Glomerular visceral epithelial cell (primary cell): Measurements from ENCODE around the gene OR10A3.
"Not testable (repeated sequence)": the region's sequence is repeated elsewhere in the genome, so short reads cannot be mapped to it uniquely, and the experiment has no call there.

Source experiments
- DNase-seq: peaks from one replicate; pipeline ENCODE4 v3.0.0-alpha.2; 2016; ENCODE audit errors: extremely low spot score

The OR10A3 gene

DNA sequence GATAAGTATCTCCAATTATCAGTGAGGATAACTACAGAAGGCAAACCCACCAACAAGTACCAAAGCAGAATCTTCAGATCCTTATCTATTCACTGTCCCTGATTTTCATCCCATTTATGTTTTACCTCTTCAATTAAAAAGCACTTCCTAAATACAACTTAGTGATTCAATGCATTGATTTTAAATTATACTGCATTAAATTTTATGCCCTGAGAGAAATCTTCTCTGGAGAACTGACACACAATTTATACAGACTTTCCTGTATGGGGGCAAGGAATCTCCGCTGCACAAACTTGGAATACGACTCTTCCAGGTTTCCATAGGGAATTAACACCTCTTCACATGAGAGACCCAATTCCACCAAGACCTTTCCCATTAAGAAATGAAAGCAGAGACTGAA lies at the start of gene OR10A3:
Gene OR10A3, minus strand, starts transcription at position 101 of the 400 bp plus-strand sequence. CDS start 2,188 bp downstream, outside the sequence.
- DNase-seq, result no peak

DNA sequence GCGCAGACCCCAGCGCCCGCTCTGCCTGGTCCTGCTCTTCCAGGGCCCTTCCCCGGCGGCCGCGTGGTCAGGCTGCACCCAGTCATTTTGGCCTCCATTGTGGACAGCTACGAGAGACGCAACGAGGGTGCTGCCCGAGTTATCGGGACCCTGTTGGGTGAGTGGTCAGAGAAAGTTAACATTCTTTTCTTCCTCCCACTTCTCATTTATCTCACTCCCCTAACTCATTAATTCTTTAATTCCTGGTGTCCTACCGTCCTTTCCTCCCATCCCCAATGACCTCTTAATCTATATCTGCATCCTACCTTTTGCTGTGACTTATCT lies 46.0 kb upstream of the OR10A3 start:
- not testable (repeated sequence) for DNase-seq

- peak; percentile 98 for DNase-seq
Observed at GRCh38 chr11:7986768-7987559, 45.5 kb upstream of the OR10A3 start, which contains the start of gene EIF3F. Gene EIF3F (plus strand): TSS chr11:7987337. CDS start chr11:7987353, 16 bp downstream.

GRCh38 chr11:7983832-7984590 lies 42.5 kb upstream of the OR10A3 start:
- no peak for DNase-seq

- no peak for DNase-seq
Observed at GRCh38 chr11:7982582-7983119, 41.1 kb upstream of the OR10A3 start.

GRCh38 chr11:7981619-7982157 lies 40.2 kb upstream of the OR10A3 start:
- no peak for DNase-seq

DNA sequence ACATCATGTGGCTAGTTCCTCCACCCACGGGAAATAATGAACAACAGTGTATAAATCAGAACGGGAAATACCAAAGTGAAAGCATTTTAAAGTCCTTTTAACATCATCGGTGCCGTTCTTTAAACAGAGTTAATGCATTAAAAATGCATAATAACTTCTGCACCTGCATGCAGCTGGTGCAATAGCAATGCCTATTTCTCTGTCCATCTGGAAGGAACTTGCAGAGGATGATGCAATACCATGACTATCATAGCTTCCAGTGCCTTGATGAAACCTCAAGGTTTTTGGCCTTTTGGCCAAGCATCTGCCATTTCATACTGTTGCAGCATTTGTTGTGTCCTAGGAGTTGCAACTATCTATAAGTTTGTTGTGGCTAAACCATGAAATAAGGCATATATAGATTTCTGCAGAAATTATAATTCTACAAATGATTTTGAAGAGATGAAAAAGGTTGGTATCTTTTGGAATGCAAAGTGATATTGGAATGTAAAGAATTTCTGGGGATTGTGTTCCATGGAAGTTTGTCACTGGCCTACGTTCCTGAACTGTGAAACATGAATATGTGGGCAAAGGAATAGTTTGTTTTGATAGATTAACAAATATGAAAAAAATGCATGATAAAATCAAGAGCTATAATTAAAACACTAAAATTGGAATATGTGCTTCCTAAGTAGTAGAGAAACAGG lies 35.9 kb upstream of the OR10A3 start:
- peak; percentile 48 for DNase-seq

GRCh38 chr11:7974668-7975067 lies 33.2 kb upstream of the OR10A3 start:
- no peak for DNase-seq

DNA sequence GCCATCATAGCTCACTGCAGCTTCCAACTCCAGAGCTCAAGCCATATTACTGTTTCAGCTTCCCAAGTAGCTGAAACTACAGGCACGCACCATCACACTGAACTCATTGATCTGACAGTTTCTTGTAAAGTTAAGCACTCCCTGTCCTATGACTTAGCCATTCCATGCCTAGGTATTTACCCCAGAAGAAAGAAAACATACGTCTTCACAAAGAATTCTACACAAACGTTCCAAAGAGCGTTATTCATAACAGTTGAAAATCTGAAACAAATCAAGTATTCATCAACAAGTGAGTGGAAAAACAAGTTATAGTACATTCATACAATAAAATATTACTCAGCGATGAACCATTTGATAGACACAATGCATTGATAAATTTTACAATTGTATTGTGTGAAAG lies 31.5 kb upstream of the OR10A3 start:
- DNase-seq, result no peak

DNA sequence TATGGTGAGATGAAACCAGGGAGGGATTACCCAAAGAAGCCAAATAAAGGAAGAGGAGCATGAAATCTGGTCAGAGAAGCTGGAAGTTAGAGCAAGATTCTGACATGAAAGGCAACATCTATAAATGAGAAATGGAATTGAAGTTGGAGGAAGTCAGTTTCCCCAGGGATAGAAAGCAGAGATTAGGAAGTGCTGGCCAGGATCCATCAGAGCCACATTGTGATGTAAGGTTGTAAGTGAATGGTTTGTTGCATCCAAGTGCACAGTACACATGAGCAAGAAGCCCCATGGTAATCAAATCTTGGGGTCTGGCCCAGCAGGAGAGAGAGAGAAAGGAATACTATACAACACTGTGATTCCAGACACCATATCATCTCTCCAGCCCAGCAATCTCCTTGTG lies 30.3 kb upstream of the OR10A3 start:
- no peak for DNase-seq

DNA sequence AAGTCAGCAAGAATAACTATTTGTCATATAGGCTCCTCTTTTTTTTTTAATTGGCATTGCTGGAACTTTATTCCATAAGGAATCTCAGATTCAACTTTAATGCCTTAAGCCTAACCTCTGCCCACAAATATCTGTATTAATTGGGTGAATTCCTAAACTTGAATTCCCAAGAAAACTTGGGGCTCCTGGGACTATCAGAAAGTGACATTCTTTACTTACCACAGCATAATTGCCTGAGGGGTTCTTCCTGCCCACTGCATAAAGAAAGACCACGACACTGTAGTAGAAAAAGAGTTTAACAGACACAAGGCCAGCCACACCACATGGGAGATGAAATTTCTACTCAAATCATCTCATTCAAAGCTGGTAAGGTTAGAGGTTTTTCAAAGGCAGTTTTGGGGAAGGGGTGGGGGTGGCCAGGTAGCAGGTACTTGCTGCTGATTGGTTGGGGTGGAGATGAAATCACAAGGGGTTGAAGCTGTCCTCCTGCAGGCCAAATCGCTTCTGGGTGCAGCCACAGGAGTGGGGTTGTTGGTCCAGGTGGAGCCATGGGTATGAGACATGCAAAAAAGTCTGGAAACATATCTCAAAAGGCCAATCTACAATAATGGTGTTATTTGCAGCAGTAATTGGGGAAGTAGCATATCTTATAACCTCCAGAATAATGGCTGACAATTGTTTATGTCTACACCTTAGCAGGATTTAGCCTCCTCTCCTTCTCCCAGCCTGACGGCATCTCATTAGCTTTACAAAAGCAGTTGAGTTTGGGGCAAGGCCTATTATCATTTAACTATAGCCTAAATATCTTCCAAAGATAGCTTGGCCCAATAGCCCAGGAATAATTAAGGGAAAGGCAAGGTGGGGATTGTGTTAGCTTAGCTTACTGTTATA lies 28.5 kb upstream of the OR10A3 start:
- no peak for DNase-seq

DNA sequence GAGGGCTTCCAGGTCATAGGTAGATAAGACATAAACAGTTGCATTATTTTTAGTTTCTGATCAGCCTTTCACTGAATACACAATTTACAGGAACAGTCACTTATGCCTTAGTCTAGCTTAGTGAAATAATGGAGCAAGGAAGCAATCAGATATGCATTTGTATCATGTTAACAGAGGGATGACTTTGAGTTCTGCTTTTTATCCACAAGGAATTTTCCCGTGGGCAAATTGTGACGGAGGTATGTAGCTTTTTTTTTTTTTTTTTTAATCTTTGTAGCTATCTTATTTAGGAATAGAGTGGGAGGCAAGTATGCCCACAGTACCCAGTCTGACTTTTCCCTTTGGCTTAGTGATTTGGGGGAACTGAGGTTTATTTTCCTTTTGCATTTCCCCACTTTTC lies 27.2 kb upstream of the OR10A3 start:
- DNase-seq, result no peak

- no peak for DNase-seq
Observed at GRCh38 chr11:7967826-7968225, 26.3 kb upstream of the OR10A3 start.

DNA sequence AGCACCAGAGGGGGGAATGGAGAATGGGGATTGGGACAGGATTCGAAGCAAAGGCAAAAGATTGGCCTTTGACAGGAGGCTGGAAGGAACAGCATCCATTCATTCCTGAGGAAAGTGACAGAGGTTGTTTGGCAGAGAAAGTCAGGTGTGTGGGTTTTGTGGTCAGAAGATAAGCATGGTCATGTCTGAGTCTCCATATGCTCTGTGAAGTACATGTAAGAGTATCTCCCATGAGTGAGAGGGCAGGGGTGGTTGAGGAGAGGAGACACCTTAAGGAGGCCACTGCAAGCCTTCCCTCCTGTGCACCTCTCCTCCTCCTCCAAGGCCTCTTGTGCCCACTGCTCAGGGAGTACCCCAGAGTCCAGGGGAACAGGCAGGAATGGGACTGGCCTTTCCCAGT lies 25.6 kb upstream of the OR10A3 start:
- DNase-seq, result no peak

- no peak for DNase-seq
Observed at GRCh38 chr11:7965386-7965785, 23.9 kb upstream of the OR10A3 start, which contains the start of gene NLRP10. Gene NLRP10 (minus strand): TSS chr11:7965447. CDS start chr11:7963495, 1,952 bp downstream.

DNA sequence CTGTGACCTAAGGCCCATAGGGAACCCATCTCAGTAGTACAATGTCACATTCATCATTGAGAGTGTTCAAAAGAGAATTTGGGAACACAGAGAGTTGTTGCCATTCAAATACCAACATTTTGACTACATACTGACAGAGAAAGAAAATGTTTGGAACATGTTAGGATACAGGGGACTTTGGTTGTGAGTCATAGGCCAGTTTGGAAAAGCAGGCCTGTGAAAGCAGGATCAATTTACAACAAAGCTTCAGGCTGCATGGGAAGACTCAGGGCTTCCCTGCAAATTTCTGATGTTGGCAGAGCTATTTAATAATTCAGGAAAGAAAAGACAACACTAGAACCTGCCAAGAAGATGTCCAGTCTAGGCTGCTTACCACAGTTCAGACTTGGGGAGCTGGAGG lies 23.4 kb upstream of the OR10A3 start:
- DNase-seq, result no peak

- no peak for DNase-seq
Observed at GRCh38 chr11:7964261-7964660, 22.8 kb upstream of the OR10A3 start.

- DNase-seq, result no peak
Observed at GRCh38 chr11:7955191-7955590, 13.7 kb upstream of the OR10A3 start.

DNA sequence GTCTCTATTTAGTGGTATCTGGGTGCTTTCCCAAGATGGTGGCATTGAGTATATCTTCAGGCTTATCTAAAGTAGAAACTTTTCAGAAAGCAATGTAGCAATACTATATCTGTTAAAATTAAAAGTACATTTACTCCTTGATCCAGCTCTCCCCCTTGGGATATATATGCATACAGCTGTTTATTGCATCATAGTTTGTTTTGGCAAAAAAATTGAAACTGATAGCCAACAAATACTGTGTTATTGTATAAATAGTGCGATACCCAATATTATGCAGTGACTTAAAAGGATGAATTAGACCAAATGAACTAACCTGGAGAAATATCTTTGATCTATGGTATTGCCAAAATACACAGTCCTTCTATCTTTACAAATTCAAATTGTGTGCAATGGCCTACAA lies 8.4 kb upstream of the OR10A3 start:
- DNase-seq, result no peak

DNA sequence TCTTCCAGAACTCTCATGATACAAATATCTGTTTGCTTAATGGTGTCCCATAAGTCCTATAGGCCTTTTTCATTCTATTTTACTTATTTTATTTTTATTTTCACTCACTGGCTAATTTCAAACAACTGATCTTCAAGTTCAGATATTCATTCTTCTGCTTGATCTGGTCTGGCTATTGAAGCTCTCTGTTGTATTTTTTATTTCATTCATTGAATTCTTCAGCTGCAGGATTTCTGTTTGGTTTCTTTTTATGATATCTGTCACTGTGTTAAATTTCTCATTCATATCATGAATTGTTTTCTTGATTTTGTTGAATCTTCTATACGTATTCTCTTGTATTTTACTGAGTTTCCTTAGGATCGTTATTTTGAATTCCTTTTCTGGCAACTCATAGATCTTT lies 2.6 kb upstream of the OR10A3 start:
- DNase-seq, result no peak

DNA sequence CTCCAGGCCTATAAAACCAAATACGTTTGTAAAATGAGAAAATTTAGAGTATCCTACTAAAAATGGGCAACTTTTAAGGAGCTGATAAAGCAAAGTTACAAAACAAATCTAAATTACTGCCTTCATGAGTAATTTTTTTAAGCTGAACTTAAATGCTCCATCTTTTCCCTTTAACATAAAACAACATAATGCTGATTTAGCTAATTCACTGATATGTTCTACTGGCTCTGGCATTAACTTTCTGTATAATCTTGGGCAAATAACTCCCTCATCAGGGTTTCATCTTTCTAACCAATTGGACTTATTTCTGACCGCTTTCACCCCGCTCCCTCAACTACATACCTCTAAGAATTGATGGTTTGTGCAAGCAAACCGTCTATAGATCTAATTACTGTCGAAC lies 362 bp downstream of the OR10A3 start:
- DNase-seq, result no peak
